Bronchial epithelial cell (primary cell): ENCODE measurements around the gene IGFBP1. TPM values are rescaled to one million over a fixed set of nuclear protein-coding genes. Genes with fewer than 3 reads are reported as not detected.

ENCODE experiments used
- DNase-seq: peaks from one replicate; pipeline ENCODE4 v3.0.0-alpha.2; 2010; ENCODE audit warnings: low read depth
- FAIRE-seq: peaks from 2 replicates; lab custom pipeline; 2011; peaks lifted over from hg19 to GRCh38; lab: Jason Lieb, UNC
- H3K27me3 ChIP-seq: 2 replicates; pipeline ENCODE4 v1.5.1; 2011; ENCODE audit warnings: low read length; ENCODE audit not compliant: control insufficient read depth, insufficient read depth
- H3K36me3 ChIP-seq: 2 replicates; pipeline ENCODE4 v1.5.1; 2011; ENCODE audit warnings: low read length; ENCODE audit not compliant: control insufficient read depth, insufficient read depth
- H3K4me3 ChIP-seq: 2 replicates; pipeline ENCODE4 v1.5.1; 2011; ENCODE audit warnings: mild to moderate bottlenecking, low read depth, low read length, control low read depth
- CTCF ChIP-seq: IDR thresholded peaks from 2 replicates; pipeline ENCODE4 v1.5.1; 2011; ENCODE audit warnings: mild to moderate bottlenecking, moderate library complexity, low read length, control low read depth, inconsistent platforms; ENCODE audit not compliant: insufficient read depth, severe bottlenecking
- total RNA-seq: library from RNA; depleted of rRNA; stranded (reverse); fragments of >200 nt; gene quantifications from 2 replicates; pipeline ENCODE4 v1.2.1, GENCODE V29; 2014

IGFBP1 gene
- total RNA-seq, 1 donor from 2014 or later = under 0.01 TPM

- no peak for TF ChIP-seq CTCF
- no peaks in the 10 kb centered on the region for H3K36me3 ChIP-seq
- H3K27me3 ChIP-seq = peaks cover 11% of the 10 kb centered on the region
- no peak overlapping the region for H3K4me3 ChIP-seq
- DNase-seq = no peak
- no peak for FAIRE-seq
Measured at GRCh38 chr7:45894665-45895062, 6.4 kb downstream of the IGFBP1 start.

- H3K27me3 ChIP-seq = peaks cover 12% of the 10 kb centered on the region
- no peak overlapping the region for H3K4me3 ChIP-seq
- DNase-seq (peak; percentile 42), FAIRE-seq (no peak)
- TF ChIP-seq CTCF = no peak
- no peaks in the 10 kb centered on the region for H3K36me3 ChIP-seq
Measured at GRCh38 chr7:45897042-45897690, 8.9 kb downstream of the IGFBP1 start.

GRCh38 chr7:45898222-45898621 lies 9.9 kb downstream of the IGFBP1 start:
- H3K4me3 ChIP-seq = no peak overlapping the region
- H3K27me3 ChIP-seq = peaks cover 10% of the 10 kb centered on the region
- DNase-seq (no peak), FAIRE-seq (no peak)
- H3K36me3 ChIP-seq = no peaks in the 10 kb centered on the region
- TF ChIP-seq CTCF = no peak

- DNase-seq (no peak), FAIRE-seq (no peak)
- H3K27me3 ChIP-seq = peaks cover 3% of the 10 kb centered on the region
- H3K4me3 ChIP-seq = no peak overlapping the region
- no peaks in the 10 kb centered on the region for H3K36me3 ChIP-seq
- TF ChIP-seq CTCF = no peak
Measured at GRCh38 chr7:45901566-45901965, 13.3 kb downstream of the IGFBP1 start.

GRCh38 chr7:45902820-45903219 lies 14.5 kb downstream of the IGFBP1 start:
- Histone ChIP-seq H3K27me3 (peaks cover 3% of the 10 kb centered on the region), H3K4me3 (no peak overlapping the region), H3K36me3 (no peaks in the 10 kb centered on the region)
- DNase-seq (no peak), FAIRE-seq (no peak)
- peak; percentile 2 for TF ChIP-seq CTCF

GRCh38 chr7:45909561-45909960 lies 21.3 kb downstream of the IGFBP1 start:
- Histone ChIP-seq H3K4me3 (no peak overlapping the region), H3K27me3 (no peaks in the 10 kb centered on the region), H3K36me3 (no peaks in the 10 kb centered on the region)
- DNase-seq (no peak), FAIRE-seq (no peak)
- TF ChIP-seq CTCF = no peak
